AG20443 (cell line): ENCODE results near the gene GPR39.

ENCODE experiments used
- DNase-seq: peaks from one replicate; pipeline ENCODE4 v3.0.0; 2012; ENCODE audit warnings: low spot score, mixed read lengths

GPR39 gene

DNA sequence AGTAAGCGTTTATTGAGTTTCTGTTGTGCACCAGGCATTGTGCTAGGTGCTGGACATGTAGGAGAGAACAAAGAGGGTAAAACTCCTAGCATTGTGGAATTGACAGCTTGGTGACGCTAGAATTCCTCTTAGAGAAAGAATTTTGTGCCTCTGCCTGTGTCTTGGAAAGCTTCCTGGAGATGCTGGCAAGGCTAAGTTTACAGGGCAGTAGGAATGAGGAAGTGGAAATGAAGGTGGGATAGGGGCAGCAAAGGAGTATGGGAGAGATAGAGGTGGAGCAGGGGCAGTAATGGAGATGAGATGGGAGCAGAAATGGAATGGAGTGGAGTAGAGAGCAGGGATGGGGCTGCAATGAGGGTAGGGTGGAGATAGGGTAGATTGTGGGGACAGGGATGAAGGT, 29.8 kb downstream of the GPR39 start:
- no peak for DNase-seq

DNA sequence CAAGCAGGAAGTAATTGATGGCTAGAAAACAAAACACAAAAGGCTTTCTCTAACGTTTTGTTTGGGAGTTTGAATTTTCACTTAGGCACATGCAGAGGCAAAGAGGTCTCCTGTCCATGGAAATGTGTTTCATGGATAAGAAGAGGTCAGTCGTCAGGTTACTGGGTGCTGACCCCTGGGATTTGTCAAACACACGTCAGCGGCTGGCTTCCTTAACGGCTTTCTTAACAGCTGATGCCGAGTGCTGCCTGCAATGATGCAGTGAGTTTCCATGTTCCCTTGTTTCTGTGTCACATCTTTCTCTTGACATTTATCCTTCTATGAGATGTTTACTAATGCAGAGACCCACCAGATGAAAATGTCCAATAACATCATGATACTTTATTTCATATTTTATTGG, 31.7 kb downstream of the GPR39 start:
- DNase-seq: no peak

DNA sequence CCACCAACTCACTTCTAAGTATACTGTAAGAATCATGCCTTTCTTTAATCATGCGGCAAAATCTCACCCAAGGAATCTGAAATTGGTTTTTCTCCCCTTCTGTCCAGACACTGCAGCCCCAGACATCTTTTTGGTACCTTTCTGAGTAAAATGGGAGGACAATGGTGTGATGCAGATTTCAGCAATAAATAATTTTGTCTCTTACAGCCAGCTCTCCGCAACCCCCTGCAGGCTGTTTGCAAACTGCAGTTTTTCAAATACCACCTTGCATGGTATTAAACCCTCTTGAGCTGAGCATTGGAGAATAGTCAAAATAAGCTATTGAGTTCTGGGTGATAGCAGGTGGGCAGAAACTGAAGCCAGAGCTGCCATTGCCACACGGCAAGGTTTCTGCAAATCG, 32.2 kb downstream of the GPR39 start:
- DNase-seq: peak; percentile 54

DNA sequence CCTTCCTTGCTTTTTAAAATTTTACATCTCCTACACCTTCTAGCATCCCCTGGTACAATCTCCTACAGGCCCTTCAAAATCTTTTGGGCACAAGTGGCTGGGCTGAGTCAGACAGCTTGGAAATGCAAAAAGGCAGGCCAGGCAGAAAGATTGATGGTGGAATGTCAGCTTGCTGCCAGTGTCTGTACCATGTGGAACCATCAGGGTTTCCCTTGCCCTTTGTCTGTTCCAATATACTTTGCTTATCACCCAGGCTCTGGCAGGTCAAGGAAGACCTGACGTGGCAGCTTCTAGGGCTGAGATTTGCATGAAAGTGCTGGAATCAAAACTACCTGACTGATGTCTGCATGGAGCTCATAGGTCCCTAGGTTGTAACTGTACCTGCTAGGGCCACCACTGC, 33.3 kb downstream of the GPR39 start:
- no peak for DNase-seq

DNA sequence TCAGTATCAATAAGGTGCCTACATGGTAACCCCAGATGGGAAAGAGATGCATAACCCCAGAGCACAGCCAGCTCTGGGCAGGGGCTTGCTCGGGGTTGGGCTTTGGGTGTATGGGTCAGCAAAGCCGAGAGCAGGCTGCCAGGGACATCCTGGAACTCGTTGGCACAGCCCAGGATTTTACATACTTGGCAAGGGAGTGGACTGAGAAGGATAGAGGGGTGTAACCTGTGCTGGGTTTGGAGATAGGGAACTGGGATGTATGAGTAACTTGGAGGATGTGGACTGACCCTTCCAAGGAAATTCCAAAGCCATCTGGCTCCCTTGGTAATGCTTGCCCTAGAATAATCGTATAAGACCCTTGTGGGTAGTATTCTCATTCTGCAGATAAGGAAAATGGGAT, 44.2 kb downstream of the GPR39 start:
- DNase-seq: peak; percentile 21

DNA sequence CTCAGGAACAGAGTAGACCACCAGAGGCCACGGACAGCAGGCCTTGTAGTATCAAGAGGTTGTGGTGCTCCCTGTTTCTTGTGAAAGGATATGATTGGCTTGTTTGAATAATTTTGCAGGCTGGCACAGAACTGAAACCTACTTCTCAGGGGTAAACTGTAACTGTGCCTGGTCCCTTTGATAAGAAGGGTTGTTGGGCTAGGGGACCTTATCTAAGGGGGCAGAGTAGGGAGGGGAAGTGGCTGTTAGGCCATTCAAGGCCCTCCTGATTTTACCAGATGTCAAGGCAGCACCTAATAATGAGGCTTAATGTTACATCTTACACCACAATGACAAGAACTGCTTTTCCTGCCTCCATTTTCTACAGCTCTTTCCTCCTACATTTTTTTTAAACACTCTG, 45.6 kb downstream of the GPR39 start:
- DNase-seq: no peak

DNA sequence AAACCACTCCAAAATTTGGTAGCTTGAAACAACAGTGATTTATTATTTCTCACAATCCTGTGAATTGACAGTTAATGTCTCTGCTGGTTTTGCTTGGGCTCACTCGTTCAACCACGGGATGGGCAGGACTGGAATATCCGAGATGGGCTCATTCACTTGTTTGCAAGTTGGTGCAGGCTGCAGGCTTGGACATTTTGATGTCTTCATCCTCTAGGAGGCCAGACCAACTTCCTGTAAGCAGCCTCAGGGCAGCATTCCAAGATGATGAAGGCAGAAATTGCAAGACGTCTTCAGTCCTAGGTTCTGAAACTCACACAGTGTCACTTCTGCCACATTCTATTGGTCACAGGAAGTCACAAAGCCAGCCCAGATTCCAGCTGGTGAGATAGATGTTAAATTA, 47.1 kb downstream of the GPR39 start:
- DNase-seq: no peak

DNA sequence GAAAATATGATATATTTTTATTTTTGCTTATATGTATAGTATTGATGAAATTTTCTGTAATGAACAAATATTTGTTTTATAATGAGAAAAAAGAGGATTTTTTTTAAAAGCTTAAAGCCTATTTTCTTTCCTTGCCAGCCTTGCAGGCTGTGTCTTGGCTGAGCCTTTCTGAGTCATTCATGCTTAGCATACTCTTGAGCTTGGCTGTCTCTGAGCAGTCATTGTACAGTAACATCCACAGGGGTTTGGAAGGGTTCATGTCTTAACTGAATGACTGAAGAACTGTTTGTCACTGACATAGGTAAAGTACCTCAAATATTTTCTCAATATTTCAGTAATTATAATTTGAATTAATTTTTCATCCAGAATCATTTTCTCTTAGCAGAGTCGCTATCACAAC, 49.3 kb downstream of the GPR39 start:
- no peak for DNase-seq

DNA sequence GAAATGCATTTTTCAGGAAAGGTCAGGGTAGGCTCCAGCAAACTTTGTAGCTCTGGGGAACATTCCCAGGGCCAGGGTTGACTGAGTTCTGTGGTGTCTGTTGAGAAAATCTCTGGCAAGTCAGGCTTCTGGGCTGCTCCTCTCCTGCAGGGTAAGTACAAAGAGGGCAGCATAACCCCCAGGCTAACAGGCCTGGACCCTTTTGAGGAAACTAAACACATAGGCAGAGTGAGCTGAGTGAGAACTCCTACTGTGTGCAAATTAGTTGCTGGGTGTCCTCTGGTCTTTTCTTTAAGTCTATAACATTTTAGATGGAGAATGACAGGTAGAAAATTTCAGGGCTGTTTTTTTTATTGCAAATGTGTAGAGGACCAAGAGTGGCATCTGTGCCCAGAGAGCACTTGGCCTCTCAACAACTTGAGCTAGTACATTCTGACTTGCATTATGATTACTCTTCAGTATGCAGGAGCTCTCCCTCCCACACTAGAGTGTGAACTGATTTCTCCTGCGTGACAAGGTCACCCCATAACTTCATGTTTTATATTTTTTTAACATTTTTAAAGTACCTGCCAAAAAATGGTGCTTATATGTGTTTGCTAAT, 49.9 kb downstream of the GPR39 start:
- no peak for DNase-seq

DNA sequence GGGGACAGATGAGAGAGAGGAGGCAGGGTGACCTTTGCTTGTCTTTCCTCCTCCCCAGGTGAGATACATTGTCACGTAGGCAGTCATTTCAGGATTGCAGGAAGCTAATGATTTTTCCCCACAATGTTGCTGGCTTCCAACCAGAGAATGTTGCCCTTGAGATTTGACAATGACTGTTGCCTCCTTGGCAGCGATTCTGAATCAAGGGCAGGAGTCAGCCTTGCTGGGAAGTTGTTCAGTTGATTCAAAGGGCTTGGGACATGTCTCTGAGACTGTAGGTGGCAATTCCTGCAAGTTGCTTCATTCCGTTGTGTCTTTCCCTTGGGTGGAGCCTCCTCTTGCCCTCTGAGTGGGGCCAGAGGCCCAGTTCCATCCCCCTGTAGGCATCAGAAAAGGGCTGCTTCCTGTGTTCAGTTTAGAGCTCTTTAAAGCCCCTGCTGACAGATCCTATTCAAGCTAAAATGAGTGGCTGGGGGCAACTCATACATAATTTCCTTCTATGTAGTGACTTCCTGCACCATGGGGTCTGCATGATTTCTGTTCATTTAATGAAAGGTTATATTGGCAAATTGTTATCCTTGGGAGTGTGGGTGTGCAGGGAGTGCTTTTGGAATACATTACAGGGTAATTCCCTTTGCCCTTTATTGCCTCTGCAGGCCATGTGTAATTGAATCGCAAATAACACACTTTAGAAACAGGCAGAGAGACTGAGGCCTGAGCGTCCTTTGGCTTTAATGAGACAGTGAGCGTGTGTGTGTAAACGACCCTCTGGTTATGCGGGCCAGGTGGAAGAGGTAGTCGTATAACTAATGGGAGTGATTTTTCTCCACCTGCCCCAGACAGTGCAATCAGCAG, 52.4 kb downstream of the GPR39 start:
- DNase-seq: no peak

DNA sequence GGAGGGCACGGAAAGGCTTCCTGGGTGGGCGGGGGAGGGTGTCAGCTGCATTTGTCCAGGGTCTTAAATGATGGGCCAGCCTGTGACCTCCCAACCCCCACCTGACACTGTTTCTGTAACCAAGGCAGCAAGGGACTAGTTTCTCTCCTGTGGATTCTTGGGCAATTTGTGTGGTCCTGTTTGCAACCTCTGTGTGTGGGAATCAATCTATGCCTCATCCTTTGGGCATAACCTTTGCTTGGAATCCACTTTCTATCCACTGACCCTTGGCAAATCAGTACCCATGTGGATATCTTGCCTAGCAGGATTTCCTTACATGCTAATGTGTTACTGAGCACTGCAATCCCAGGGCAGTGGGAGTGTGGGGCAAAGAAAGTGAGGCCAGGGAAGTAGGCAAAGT, 54.1 kb downstream of the GPR39 start:
- DNase-seq: no peak

DNA sequence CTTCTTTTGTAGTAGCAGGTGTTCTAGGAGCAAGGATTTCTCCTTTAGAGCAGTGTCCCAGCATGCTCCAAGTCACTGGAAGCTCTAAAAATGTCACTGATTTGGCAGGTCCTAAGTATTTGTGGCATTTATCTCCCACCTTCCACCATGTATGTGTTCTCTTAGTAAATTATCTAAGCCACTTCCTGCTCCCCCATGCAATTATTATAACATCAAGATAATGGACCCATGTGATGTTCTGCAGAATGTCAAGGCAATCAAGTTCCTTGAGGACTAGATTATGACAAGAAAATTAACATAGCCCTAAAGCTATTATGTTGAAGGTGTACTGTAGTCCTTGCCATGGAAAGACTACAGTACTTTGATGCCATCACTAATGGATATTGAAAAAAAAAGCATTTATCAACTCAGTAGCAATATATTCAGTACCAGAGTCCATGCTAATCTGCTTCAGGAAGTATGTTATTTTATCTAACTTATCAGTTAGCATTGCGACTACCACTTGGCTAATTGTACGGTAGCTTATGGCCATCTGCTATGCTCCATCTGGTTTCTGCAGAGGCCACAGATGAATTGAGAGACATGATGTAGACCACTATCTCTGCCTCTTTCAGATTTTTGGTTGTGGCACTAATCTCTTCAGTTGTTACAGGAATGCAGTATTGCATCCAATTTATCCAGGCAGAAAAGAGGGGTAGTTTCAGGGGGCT, 56.7 kb downstream of the GPR39 start:
- DNase-seq: no peak

DNA sequence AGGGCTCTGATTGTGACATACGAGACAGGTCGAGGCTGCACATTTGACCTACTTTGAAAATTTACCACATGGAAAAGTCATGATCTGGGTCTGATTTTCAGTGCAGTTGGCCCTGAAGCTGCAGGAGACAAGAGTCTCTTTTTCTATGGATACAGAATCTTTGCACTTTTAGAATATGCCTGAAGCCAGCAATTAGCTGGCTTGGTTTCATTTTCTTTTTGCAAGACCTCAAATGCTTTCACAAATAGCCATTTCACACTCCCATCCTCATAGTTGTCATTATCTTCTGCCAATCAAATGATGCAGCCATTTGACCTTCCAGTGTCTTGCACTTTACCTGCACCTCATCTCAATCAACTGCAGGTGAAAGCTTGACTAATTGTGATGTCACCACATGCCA, 59.0 kb downstream of the GPR39 start:
- no peak for DNase-seq

DNA sequence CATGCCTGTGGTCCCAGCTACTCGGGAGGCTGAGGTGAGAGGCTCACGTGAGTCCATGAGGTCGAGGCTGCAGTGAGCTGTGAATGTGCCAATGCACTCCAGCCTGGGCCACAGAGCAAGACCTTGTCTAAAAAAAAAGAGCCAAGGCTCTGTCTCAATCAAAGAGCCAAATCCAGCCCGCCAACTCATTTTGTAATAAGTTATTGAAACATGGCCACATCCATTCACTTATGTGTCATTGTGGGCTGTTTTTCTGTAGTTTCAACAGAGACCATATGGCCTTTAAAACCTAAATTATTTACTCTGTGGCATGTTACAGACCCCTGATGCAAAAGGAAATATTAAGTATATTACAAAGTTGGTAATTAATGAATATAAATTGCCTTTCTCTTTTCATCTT, 60.8 kb downstream of the GPR39 start:
- peak; percentile 28 for DNase-seq

DNA sequence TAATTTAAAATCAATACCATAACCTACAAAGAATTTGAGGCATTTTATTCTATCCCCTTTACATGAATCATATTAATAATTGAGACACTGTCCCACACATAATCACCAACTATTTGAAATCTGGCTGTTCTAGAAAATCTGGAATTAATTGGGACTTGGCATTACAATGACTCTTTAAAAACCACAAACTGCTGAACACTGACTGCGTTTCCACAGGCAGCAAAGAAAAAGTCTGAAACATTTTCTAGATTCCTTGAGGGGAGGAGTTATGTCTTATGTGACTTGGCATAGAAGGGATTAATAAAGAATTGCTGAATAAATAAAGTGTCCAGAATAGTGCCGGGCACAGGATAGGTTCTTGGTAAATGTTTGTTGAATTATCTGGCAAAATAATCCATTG, 61.4 kb downstream of the GPR39 start:
- DNase-seq: peak; percentile 74

DNA sequence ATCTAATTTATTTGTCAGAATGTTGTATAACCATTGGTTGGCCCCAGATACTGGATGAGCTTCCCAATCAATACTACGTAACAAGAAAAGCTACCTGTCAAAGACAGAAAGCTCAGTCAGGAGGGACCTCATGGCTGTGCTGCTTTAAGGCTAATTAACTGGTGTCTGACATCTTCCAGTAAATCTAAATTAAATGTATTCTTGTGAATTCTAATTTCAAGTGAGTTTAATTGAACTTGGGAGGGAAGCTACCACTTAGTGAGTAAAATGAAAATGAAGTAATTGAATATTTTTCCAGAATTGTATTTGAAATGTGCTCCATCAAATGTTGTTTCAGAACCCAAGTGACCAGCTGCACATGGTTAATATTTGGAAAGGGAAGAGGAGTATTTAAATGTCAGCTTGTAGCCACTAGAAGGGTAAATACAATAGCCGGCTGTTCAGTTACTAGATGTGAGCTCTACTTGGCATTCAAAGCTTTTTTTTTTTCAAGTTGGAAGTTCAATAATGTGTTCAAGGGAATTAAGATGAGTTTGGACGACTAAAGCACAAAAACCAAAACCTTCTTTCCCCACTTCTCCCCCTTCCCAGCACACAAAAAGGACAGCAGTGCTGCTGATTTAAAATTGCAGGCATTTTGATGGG, 62.0 kb downstream of the GPR39 start:
- DNase-seq: no peak

DNA sequence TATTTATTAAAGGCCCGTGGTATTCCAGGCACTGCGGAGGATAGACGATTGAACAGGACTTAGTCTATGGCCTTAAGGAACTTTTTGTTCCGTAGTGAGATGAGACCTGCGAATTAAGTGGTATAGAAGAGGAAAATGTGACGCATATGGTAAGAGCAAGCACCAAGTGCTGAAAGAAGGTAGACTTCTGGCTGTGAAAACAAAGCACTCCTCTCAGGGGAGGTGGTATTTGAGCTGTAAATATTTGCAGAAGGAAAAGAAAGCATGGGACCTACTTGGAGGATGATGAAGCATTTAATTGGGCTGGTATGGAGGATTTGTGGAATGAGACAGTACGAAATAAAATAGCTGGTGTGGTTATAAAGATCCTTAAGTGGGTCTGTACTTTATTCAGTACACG, 62.5 kb downstream of the GPR39 start:
- no peak for DNase-seq

DNA sequence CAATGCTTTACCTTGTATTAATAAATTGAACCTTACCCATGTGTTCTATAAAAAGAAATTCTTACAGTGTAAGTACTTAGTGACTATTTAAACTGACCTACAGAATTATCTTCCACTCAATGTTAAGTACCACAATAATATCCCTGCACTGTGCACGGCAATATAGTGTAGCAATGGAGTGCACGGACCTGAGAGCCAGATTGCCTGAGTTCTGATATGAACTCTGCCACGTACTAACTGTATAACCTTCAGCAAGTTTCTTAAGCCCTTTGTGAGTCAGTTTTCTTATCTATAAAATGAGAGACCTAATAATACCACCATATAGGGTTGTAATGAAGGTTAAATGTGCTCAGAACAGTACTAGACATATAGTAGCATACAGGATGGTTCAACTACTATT, 66.2 kb downstream of the GPR39 start:
- DNase-seq: no peak

DNA sequence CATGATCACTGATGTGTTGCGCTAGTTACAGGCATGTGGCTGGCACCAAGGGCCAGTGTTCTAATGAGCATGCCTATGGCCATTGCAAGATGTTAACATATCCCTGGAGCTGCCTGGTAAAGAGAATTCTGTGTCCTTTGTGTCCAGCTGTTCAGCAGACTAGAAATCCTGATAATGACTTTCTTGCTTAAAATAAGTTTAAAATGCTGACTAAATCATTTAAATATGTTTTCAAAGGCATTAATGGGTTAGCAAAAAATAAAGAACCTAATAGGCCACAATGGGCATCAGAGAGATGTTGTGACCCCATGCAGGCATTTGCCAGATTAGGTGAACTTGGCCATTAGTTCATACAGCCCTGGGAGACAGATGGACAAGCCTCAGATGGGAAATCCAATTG, 67.5 kb downstream of the GPR39 start:
- no peak for DNase-seq

DNA sequence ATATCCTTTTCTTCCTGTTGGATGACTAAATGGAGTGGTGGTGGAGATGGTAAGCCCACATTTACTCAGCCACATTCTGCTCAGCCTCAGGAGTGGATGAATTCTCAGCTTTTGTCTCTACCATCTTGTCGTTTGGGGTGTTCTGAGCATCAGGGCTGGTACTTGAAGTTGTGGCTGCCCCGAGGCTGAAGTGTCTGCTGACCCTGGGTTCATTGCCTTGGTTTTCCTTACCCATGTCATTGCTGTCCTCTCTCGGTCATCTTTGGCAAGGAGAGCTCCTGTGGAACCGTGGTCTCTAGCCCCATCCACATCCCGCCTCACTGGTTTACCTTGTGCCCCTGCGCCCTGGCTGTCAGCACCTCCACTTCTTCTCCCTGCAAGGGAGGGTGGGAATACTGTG, 71.9 kb downstream of the GPR39 start:
- no peak for DNase-seq

DNA sequence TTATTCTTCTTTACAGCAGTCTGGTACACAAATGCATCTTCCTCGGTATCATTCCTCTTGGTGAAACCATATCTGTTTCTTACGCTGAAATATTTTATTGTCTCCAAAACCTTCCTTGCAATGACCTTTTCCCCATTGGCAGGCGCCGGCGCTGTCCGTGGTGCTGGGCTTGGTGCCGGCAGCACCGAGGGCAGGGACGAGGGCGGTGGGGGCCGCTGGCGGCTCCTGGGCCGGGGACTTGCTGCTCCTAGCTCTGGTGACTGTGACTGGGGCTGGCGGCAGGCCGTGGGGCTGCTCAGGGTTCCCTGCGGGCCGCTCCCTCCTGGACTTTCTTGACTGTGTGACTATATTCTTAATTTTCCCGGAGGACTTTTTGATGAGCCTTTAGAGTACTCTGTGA, 72.5 kb downstream of the GPR39 start:
- DNase-seq: peak; percentile 73

DNA sequence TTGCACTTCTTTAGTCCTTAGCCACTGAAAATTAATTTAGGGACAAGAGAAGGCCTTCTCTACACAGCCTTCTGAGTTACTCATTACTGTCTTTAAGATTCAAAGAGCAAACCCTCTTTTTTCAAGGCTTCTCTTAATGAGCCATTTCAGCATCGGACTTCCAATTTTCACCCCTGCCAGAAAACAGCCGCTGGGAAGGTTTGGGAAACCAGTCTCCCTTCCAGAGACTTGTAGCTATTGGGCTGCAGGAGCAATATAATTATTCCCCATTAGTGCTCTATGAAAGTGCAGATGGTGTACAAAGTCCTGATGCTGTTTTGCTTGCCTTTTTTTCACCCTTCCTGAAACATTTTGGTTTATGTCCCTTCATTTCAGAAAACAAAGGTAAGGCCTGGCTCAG, 79.3 kb downstream of the GPR39 start:
- DNase-seq: no peak

DNA sequence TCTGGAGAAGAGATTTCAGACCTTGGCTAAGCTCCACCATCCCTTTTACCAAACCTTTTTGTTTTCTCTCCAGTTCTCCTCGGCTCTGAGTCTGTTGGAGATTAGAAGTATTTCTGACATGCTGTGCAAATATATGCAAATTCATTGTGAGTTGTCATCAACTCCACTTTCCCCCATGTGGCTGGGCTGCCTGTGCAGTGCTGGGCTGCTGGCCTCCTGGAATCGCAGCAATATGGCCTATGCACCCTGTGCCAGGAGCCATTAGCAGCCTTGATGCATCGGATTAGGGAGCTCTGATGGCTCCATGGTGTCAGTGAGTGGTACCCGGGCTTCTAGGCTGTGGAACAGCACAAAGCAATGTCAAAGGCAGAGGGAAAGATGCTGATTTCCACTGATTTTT, 80.0 kb downstream of the GPR39 start:
- DNase-seq: no peak
